ENCODE data around the gene CDKN1C.
"Not testable (repeated sequence)": the region's sequence is repeated elsewhere in the genome, so short reads cannot be mapped to it uniquely, and the experiment has no call there.

CDKN1C gene

DNA sequence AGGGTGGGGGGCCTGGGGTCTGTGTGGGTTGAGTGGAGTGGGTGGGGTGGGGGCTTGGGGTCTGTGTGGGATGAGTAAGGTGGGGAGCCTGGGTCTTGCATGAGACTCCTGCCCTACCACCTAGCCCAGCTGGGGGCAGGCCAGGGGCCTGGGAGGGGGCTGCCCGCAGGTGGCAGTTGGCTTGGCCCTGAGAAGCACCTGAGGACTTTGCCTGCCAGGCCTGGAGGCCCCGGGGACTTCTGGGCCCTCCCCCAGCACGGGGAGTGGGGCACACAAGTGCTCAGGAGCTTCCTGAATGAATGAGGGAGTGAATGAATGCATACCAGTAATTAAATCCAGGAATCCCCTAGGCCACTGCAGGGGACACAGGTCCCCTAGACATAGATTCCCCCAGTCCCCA, 37.1 kb upstream of the CDKN1C start:
- DNase-seq = no peak

DNA sequence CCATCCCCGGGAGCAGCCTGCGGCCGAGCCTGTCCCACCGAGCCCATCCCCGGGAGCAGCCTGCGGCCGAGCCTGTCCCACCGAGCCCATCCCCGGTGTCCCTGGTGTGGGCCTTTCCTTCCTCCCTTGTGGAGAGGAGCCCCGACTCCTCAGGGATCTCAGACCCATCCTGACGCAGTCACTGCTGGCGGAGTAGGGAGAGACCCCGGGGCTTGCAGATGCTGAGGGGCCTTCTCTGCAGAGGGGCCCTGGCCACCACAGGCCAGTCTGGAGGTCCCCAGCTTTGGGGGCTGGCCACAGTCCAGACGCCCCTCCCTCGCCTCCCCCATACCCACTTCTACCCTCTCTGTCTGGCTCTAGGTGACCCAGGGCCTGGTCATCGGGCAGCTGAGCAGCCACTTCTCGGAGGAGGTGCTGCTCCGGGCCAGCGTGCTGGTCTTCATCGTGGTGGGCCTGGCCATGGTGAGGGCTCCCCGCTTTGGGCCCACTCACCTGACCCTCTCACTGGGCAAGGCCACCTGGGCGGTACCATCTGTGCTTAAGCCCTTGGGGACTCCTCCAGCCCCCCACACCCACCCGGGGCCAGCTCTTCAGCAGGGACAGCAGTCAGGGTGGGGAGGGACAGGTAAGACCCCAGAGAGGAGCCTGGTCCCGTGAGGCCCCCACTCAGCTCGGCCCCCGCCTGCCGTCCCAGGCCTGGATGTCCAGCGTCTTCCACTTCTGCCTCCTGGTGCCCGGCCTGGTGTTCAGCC, 36.3 kb upstream of the CDKN1C start:
- no peak for DNase-seq

DNA sequence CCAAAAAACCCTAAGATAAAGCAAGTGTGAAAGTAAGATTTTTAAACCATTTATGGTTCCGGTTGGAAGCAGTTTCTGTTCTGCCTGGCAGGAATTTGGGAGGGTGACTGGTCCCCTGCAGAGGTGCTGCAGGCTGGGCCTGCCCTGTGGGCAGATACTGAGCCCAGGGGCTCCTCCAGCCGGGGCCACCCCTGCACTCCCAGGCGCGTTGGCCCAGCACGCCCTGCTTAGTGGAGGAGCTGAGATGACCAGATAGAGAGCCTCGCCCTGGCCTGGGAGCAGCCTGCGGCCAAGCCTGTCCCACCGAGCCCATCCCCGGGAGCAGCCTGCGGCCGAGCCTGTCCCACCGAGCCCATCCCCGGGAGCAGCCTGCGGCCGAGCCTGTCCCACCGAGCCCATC, 35.7 kb upstream of the CDKN1C start:
- DNase-seq = no peak

DNA sequence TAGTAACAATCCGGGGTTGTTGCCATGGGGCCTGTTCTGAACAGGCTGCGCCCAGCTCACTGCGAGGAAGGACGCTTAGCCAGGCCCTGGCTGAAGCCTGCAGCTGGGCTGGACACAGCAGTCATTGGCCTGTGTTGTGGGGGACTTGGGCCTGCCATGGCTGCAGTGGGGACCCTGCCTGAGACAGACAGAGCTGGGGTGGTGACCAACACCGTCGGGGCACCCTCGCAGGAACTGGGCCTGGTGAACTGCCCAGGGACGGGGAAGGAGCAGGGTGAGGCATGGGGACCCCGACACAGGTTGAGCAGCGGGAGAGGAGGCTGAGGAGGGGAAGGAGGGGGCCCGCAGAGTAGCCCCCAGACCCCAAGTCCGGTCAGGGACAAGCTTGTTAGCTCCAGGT, 34.8 kb upstream of the CDKN1C start:
- DNase-seq = no peak

DNA sequence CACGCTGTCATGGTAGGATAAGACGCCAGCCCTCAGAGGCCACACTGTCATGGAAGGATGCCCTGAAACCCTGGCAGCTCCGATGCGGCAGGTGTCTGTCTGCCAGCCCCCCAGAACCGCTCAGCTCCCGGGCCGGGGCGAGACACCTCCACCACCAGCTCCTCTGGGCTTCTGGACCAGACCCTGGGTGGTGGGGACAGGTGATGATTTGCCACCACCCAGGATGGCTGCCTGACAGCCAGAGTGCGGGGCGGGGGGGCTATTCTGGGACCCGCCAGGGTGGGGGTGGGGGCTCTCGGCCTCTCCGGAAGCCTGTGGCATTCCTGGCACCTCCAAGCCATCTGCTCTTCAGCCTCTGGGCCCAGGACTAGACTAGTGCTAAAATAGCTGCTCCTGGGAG, 34.3 kb upstream of the CDKN1C start:
- no peak for DNase-seq

DNA sequence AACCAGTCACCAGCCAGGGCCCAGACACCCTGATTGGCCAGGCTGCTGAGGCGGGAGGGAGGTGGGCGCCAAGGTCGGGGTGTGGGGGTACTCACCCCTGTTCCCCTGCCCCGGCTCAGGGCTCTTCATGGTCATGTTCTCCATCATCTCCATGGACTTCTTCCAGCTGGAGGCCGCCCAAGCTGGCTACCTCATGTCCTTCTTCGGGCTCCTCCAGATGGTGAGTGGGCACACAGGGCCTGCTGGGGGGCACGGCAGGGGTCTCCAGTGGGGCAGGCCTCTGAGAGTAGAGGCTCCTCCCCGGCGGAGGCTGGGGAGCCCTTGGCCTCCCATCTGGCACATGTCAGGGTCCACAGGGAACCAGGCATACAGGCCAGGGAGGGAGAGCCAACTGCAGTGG, 33.6 kb upstream of the CDKN1C start:
- DNase-seq = no peak

DNA sequence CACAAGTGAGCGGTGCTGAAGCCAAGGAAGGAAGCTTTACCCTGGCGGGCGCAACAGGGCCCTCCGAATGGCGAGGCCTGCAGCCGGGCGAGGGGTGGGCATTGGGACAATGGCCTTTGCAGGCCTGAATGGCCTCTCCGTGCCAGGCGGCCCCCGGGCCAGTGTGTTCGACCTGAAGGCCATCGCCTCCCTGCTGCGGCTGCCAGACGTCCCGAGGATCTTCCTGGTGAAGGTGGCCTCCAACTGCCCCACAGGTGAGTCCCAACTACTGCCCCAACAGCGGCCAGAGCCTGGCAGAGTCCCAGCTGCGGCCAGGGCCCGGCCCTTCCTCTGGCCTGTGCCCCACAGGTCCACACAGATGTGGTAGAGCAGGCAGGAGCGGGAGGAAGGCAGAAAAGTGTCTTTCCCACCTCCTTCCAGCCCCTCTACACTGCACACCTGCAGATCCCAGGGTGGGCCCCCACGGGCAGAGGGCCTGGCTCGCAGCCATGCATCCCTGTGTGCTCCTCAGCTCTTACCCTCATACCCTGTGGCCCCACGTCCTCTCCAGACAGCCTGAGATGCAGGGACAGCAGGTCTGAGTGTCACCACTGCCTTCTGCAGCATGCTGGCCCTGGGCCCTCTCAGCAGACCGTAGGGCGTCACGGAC, 32.4 kb upstream of the CDKN1C start:
- DNase-seq = no peak

DNA sequence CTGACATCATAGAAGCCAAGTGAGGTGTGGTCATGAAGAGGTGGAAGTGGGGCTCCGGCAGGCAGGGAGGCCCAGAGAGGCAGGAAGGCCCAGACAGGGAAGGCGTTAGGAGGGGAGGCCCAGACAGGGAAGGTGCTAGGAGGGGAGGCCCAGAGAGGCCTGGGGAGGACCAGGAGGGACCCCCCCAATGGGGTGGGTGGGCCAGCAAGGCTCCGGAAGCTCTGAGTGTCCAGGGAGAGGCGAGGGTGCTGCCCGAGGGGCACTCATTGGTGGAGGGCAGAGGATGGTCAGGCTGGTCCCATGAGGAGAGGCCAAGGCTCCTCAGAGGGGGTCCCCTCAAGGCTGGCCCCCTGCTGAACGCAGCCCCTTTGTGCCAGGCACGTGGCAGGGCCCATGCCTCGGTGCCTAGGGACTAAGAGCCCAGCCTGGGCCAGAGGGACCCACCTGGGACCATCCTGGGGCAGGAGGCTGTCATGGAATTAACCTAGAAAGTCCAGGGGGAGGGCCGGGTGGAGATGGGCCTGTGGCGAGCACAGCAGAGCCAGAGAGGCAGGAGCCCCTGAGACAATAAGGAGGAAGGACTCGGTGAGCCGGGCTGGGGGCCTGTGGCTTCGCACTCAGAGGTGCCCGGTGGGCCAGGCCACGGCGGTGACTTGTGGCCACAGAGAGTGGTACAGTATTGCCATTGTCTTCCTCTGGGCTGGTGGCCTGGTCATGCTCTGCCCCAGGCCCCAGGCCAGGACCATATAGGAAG, 31.5 kb upstream of the CDKN1C start:
- no peak for DNase-seq

DNA sequence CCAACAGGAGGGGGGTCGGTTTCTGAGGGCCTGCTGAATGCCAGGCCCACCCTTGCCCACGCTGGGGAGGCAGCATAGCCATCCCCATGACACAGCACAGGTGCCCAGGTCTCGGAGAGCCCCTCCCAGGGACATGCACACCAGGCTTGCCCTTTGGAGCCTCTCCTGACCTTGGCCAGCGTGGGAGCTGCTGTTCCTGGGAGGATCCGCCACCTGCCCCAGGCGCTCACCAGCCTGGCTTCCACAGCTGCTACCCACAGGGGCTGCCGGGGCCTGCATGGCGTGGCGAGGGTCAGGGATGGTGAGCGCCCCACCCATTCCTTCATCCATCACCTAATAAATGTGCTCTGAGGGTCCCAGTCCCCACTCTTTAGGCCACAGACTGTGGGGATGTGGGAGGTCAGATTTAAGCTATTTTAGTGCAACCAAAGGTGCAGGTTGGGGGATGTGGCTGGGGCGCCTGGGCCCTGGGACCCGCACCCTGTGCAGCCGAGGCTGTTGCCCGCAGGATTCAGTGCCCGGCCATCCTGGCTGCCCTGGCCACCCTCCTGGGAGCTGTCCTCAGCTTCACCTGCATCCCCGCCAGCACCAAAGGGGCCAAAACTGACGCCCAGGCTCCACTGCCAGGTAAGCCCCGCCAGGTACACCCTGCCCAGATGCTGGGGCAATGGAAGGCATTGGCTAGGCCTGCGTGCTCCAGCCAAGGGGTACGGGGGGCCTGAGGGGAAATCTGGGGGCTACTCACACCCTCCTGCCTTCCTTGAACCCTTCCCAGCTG, 30.7 kb upstream of the CDKN1C start:
- DNase-seq = no peak

DNA sequence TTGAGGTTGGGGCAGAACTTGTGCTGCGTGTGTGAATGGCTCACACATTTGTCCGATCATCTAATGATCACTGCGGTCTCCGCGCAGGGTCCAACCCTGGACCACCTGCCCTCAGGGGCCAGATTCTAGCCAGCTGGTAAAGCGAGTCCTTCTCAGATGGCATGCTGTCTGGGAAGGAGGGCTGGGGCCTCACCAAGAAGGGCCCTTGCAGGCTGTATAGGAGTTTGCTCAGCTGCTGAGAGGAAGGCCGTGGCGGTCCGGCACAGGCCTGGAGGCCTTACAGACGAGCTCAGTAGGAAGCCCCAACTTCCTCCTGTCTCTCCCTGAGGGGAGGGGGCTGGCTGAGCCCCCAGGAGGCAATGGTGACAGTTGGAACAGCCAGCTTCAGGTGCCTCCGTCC, 29.9 kb upstream of the CDKN1C start:
- DNase-seq = no peak

DNA sequence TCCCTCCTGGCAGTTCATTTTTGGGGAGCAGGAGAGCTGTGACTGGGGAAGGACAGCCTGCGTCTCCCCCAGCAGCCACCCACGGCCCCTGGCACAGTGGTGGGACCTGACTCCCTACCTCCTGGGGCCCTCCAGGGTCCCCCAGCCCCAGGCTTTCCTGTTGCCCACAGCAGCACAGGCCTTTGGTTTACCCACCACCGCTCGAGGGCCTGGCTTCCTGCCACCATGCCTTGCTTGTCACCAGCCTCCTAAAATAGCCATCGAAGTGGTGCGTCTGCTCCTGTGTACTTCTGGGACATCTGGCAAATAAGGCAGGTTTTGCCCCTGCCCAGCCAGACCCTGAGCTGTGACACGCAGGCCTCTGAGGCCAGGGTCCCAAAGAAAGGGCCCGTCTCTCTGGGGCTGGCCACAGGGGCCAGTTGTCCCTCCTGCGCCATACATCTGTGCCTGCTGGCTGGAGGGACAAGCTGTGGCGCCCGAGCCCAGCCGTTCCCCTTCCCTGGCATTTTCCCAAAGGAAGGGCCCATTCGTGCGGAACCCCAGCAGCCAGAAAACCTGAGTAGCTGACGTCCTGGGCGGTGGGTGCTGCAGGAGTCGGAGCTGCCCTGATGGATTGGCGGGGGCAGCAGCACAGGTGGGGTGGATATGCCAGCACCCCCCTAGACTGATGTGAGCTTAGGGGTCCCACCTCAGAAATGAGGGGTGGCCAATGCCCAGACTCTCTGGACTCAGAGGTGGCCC, 29.1 kb upstream of the CDKN1C start:
- no peak for DNase-seq

DNA sequence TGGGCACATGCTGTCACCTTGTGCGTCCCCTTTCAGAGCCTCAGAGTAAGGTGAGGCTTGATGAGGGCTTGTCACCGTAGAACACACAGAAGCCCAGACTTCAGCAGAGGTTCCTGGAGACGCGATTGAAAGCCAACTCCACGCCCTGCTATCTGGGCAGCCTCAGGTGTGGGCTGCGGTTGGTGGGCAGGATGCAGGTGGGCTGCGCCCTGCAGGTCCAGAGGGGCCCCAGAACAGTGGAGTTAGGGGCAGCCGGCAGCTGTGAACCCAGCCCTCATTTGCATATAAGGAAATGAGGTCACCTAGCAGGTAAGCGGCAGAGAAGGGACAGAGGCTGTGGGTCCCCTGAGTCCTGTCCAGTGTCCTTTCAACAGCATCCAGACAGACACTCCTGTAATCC, 28.2 kb upstream of the CDKN1C start:
- DNase-seq = no peak

DNA sequence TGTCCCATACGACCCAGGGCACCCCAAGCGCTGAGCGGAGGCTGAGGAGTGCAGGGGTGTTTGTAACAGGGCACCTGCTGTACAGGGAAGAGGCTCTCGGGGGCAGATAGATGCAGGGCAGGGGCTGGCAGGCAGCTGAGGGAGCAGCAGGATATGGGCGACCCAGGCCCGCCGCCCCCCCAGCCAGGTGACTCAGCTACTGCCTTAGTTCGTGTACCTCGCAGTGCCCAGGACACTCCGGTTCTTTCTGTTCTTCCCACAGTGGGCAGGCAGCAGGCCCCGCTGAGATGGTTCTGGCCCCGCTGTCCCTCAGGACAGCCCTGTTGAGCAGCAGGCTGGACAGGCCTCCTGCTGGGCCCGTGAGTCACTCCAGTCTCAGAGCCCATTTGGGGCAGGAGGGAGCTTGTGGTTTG, 27.4 kb upstream of the CDKN1C start:
- DNase-seq = no peak

DNA sequence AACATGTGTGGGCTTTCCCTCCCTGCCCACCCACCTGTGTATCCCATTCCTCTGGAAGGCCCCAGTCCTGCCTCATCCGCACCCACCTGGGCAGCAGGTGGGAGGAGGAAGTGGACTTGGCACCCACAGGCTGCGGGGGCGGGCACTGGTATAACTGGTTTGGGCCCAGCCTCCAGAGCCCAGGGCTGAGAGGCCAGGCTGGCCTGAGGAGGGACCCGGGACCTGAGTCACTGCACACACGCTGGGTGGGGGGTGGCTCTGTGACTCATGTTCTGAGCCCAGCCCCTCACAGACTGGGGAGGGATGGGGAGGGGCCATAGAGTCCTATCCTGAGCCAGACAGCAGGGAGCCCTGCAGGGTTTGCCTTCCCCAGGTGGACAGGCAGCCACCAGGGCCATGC, 26.9 kb upstream of the CDKN1C start:
- no peak for DNase-seq

DNA sequence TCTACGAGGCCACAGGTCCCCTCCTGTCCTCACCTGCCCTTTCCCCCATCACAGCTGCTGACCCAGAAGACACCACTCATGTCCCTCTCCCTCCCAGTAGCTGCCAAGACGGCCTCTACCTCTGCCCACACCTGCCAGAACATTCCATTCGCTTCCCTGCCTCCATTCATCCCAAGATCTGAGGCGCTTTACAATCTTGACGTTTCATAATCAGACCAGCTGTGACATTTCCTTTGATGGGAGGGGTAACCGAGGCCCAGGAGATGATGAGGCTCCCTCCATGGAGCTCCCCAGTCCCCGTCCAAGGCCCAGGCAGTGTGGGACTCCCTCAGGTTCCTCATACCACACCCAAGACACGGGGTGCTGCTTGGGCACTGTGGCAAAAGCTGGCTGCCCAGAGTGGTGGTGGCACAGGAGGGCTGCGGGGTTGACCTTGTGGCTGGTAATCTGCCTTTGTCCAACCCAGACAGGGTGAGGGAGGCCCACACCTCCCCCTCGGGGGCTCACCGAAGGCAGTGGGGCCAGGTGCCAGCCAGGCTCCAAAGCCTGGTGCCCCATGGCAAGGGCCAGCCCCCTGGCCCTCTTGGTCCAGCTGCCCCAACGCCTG, 26.3 kb upstream of the CDKN1C start:
- no peak for DNase-seq

DNA sequence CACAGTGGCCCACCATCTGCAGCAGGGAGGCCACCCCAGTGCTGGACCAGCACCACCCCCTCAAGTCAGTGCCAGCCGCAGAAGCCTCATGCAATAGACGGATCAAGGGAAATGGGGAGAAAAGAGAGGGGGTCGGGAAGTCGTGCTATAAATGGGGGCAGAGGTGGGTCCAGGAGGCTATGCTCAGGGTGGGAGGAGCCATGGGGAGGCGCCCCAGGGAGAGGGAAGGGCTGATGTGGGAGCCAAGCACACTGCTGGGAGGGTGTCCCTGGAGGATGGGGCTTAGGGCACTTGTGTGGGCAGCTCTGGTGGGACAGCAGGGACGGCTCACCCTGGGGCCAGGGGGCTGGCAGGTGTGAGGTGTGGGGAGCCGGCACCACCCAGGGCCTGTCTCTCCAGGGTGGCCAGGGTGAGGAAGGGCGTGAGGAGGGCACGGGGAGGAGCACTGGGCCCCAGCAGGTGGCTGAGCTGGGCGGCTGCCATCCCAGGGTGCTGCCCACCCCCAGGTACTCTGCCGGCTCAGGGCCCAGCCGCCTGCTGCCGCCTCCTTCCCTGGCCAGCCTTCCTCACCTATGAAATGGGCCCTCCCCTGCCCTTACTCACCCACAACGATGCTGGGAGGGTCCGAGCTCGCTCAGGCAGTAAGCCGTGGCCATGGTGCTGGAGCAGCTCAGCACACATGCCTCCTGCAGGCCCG, 25.7 kb upstream of the CDKN1C start:
- DNase-seq = no peak

DNA sequence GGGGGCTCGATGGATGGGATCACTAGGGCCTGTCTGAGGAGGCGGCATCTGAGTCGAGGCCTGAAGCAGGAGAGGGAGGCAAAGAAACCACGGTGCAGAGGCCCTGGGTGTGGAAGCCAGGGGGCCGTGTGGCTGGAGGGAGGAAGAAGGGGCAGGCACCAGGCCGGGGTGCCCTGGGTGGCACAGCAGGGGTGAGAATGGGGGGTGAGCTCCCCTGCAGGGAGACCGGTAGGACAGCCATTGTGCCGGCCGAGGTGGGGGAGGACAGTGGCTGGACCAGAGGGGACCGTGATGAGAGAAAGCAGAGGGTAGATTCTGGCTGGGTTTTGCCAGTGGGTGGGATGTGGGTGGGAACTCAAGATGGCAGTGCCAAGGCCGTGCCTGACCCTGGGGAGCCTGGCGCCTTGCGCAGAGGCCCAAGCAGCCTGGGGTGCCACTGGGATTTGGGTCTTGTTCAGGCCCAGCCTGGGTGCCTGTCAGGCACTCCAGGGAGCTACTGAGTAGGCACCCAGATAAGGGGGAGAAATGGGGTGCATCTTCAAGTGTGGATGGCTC, 24.9 kb upstream of the CDKN1C start:
- no peak for DNase-seq

DNA sequence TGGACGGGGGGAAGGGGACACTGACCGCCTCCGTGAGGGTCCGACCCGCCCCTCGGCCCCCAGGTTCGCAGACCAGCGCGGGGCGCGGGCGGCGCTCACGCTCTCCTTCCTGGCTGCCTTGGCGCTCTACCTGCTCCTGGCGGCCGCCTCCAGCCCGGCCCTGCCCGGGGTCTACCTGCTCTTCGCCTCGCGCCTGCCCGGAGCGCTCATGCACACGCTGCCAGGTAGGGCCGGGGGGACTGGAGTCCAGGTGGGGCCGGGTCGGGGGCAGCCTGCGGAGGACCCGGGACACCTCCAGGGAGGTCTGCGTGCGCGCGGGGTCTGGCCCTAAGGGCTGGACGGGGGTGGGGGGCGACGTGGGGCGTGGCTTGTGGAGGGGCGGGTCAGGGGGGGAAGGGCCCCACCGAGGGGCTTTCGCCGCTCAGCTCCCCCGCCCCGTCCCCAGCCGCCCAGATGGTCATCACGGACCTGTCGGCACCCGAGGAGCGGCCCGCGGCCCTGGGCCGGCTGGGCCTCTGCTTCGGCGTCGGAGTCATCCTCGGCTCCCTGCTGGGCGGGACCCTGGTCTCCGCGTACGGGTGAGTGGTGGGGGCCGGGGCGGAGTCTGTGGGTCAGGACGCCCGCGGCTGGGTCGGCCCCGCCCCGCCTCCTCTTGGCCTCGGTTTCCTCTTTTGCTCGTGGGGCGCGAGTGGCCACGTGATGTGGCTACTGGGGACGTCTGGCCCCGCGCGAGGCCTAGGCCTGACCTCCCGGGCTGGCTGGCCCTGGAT, 23.7 kb upstream of the CDKN1C start:
- no peak for DNase-seq

DNA sequence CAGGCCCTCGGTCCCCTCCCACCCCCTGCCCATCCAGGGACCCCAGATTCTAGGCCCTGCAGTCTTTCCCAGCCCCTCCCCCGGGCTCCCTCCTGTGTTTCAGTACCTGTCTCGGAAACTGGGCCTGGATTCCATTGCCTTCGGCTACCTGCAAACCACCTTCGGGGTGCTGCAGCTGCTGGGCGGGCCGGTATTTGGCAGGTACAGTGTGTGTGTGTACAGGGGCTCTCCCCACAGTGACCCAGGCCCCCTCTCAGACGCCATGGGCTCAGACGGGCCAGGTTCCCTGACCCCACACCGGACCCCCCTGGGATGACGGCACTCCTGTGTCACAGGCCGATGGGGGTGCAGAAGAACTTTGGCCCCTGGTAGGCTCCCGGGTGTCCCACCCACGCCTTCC, 22.6 kb upstream of the CDKN1C start:
- no peak for DNase-seq

DNA sequence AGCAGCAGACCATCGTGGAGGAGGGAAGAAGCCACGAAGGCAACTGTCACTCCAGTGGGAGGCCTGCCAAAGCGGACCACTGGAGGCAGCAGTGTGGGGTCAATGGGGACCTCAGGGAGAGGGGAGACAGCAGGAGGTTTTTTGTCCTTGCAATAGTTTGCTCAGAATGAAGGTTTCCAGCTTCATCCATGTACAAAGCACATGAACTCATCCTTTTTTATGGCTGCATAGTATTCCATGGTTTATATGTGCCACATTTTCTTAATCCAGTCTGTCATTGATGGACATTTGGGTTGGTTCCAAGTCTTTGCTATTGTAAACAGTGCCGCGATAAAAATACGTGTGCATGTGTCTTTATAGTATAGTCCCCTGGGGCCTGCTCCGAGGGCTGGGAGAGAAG, 19.7 kb upstream of the CDKN1C start:
- DNase-seq = not testable (repeated sequence)
